Activated naive CD4-positive, alpha-beta T cell treated with anti-CD3 and anti-CD28 coated beads, Interleukin-2, amount 50 U/mL, for 16 hours (primary cell): ENCODE data around the gene FBXW7.

Experiments
- DNase-seq: peaks from one replicate; pipeline ENCODE4 v3.0.0-alpha.2; 2020

The FBXW7 gene

GRCh38 chr4:152364383-152364782, 171.5 kb downstream of the FBXW7 start:
- no peak for DNase-seq

GRCh38 chr4:152363904-152364303, 172.0 kb downstream of the FBXW7 start:
- DNase-seq: no peak

- DNase-seq: no peak
These were observed 172.8 kb downstream of the FBXW7 start for GRCh38 chr4:152363086-152363485.

- no peak for DNase-seq
These were observed 175.9 kb downstream of the FBXW7 start for GRCh38 chr4:152360045-152360410.

GRCh38 chr4:152359208-152360044, 176.5 kb downstream of the FBXW7 start:
- DNase-seq: no peak

GRCh38 chr4:152357206-152357605, 178.7 kb downstream of the FBXW7 start:
- DNase-seq: no peak

- DNase-seq: no peak
These were observed 179.4 kb downstream of the FBXW7 start for GRCh38 chr4:152356428-152357034.

GRCh38 chr4:152352622-152353116, 183.2 kb downstream of the FBXW7 start:
- DNase-seq: no peak

GRCh38 chr4:152352215-152352614, 183.7 kb downstream of the FBXW7 start:
- DNase-seq: no peak

GRCh38 chr4:152351080-152351479, 184.8 kb downstream of the FBXW7 start:
- no peak for DNase-seq

GRCh38 chr4:152348670-152349069, 187.2 kb downstream of the FBXW7 start:
- no peak for DNase-seq

GRCh38 chr4:152346979-152347378, 188.9 kb downstream of the FBXW7 start:
- DNase-seq: no peak

- no peak for DNase-seq
These were observed 189.4 kb downstream of the FBXW7 start for GRCh38 chr4:152346526-152346925.

GRCh38 chr4:152344001-152344400, 191.9 kb downstream of the FBXW7 start:
- no peak for DNase-seq

- DNase-seq: no peak
These were observed 193.6 kb downstream of the FBXW7 start for GRCh38 chr4:152342293-152342692.

- DNase-seq: no peak
These were observed 195.1 kb downstream of the FBXW7 start for GRCh38 chr4:152340818-152341217.

- no peak for DNase-seq
These were observed 196.3 kb downstream of the FBXW7 start for GRCh38 chr4:152339576-152339975.

- DNase-seq: no peak
These were observed 201.0 kb downstream of the FBXW7 start for GRCh38 chr4:152334931-152335330.

GRCh38 chr4:152331042-152331441, 204.8 kb downstream of the FBXW7 start:
- no peak for DNase-seq

- DNase-seq: no peak
These were observed 207.3 kb downstream of the FBXW7 start for GRCh38 chr4:152328582-152328981.

- no peak for DNase-seq
These were observed 208.1 kb downstream of the FBXW7 start for GRCh38 chr4:152327606-152328453.

- DNase-seq: no peak
These were observed 210.1 kb downstream of the FBXW7 start for GRCh38 chr4:152325831-152326230.

GRCh38 chr4:152323221-152323620, 212.7 kb downstream of the FBXW7 start:
- no peak for DNase-seq
